Endometrial microvascular endothelial cells (primary cell): ENCODE data around the gene HAP1. TPM values are rescaled to one million over a fixed set of nuclear protein-coding genes. Genes with fewer than 3 reads are reported as not detected.
"Not testable (repeated sequence)": the region's sequence is repeated elsewhere in the genome, so short reads cannot be mapped to it uniquely, and the experiment has no call there.

Source experiments
- in situ Hi-C: cut with HindIII; loops from 2 replicates; pipeline ENCODE4 v1.10.0; 2017; ENCODE audit warnings: low sequenced_read_pairs, low pct_unique_long_range_greater_than_20kb; ENCODE audit errors: inconsistent ontology term
- total RNA-seq: library from RNA; depleted of rRNA; stranded (reverse); fragments of >200 nt; gene quantifications from one replicate; pipeline ENCODE4 v1.2.3, GENCODE V29; 2015; ENCODE audit errors: inconsistent ontology term

HAP1 gene
- total RNA-seq, 1 donor from 2014 or later, result under 0.01 TPM

- in situ Hi-C loops, result no loop called here
Measured at GRCh38 chr17:41680426-41681040, 53.9 kb downstream of the HAP1 start.

- in situ Hi-C loops, result no loop called here
Measured at GRCh38 chr17:41679740-41680425, 54.6 kb downstream of the HAP1 start.

GRCh38 chr17:41678907-41679739 is 55.3 kb downstream of the HAP1 start:
- in situ Hi-C loops, result no loop called here

GRCh38 chr17:41678411-41678906 is 56.0 kb downstream of the HAP1 start:
- in situ Hi-C loops, result no loop called here

GRCh38 chr17:41676058-41676419 is 58.4 kb downstream of the HAP1 start:
- in situ Hi-C loops, result no loop called here

GRCh38 chr17:41675157-41676057 is 59.0 kb downstream of the HAP1 start:
- in situ Hi-C loops, result not testable (repeated sequence)

Other genes with a start within 250 kb of the HAP1 start
- gene KRT36, start 244.7 kb downstream of the HAP1 start, total RNA-seq, result not detected
- gene KRT13, start 229.0 kb downstream of the HAP1 start, total RNA-seq, result not detected
- 14.1 TPM for gene KRT15, start 215.8 kb downstream of the HAP1 start, total RNA-seq
- 101 TPM for gene KRT19, start 206.3 kb downstream of the HAP1 start, total RNA-seq
- gene KRT9, start 162.6 kb downstream of the HAP1 start, total RNA-seq, result not detected
- not detected for gene KRT14, start 147.7 kb downstream of the HAP1 start, total RNA-seq
- not detected for gene KRT16, start 121.9 kb downstream of the HAP1 start, total RNA-seq
- not detected for gene KRT17, start 110.1 kb downstream of the HAP1 start, total RNA-seq
- gene EIF1, start 45.8 kb downstream of the HAP1 start, total RNA-seq, result 111 TPM
- not detected for gene GAST, start 22.3 kb downstream of the HAP1 start, total RNA-seq
- 161 TPM for gene JUP, start 52.1 kb upstream of the HAP1 start, total RNA-seq
- 33.3 TPM for gene P3H4, start 77.3 kb upstream of the HAP1 start, total RNA-seq
- gene FKBP10, start 78.4 kb upstream of the HAP1 start, total RNA-seq, result 166 TPM
- 56.4 TPM for gene NT5C3B, start 101.6 kb upstream of the HAP1 start, total RNA-seq
- gene KLHL10, start 103.2 kb upstream of the HAP1 start, total RNA-seq, result not detected
- gene KLHL11, start 130.8 kb upstream of the HAP1 start, total RNA-seq, result 23.1 TPM
- 237 TPM for gene ACLY, start 184.3 kb upstream of the HAP1 start, total RNA-seq
- gene ODAD4, start 196.0 kb upstream of the HAP1 start, total RNA-seq, result not detected
- gene CNP, start 232.2 kb upstream of the HAP1 start, total RNA-seq, result 92.8 TPM